22Rv1 (cell line): ENCODE measurements around the gene AHCYL1.

Source experiments
- H3K27ac ChIP-seq: fragments of 450-650 bp; 2 replicates; pipeline ENCODE4 v1.5.1; 2017
- ZFX ChIP-seq: fragments of 450-650 bp; IDR thresholded peaks from 2 replicates; pipeline ENCODE4 v1.6.1; 2017; ENCODE audit warnings: antibody characterized with exemption, borderline replicate concordance
- TF ChIP-seq, protein P1 (sequence below): fragments of 450-650 bp; IDR thresholded peaks from 2 replicates; pipeline ENCODE4 v1.5.1; 2017; ENCODE audit warnings: mild to moderate bottlenecking

AHCYL1 gene

DNA sequence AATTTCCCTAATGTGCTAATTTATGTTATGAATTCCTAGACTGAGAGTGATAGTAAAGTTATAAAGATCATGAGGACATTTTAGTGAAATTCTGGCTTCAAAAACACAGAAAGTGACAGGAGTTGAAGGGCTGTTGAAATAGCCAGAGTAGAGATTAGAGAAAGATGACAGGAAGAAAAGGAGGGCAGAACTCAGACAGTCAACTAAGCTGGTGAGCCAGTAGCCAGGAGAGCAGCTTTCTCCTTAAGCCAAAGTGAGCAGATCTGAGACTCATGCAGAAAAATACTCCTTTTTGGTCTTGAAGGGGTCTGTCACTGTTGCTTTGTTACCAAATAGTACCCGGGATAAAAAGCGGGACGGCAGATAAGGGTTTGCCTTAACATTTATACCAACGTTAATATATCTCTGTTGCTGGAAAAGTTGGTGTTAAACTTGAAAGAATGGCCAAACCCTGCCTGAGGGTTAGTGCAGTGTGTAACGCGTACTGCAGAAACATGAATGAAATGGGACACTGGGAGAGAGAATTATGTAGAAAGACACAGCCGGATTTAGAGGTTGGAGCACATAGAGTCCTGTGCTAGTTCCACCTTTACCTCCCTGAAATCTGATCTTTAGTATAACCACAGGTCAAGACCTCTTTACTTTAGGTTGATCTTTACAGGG is 12.8 kb downstream of the AHCYL1 start:
- no peak overlapping the region; the same call in 1 of the 2 replicates for H3K27ac ChIP-seq
- TF ChIP-seq, protein P1, sequence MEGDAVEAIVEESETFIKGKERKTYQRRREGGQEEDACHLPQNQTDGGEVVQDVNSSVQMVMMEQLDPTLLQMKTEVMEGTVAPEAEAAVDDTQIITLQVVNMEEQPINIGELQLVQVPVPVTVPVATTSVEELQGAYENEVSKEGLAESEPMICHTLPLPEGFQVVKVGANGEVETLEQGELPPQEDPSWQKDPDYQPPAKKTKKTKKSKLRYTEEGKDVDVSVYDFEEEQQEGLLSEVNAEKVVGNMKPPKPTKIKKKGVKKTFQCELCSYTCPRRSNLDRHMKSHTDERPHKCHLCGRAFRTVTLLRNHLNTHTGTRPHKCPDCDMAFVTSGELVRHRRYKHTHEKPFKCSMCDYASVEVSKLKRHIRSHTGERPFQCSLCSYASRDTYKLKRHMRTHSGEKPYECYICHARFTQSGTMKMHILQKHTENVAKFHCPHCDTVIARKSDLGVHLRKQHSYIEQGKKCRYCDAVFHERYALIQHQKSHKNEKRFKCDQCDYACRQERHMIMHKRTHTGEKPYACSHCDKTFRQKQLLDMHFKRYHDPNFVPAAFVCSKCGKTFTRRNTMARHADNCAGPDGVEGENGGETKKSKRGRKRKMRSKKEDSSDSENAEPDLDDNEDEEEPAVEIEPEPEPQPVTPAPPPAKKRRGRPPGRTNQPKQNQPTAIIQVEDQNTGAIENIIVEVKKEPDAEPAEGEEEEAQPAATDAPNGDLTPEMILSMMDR, result no peak
- no peak for TF ChIP-seq ZFX

DNA sequence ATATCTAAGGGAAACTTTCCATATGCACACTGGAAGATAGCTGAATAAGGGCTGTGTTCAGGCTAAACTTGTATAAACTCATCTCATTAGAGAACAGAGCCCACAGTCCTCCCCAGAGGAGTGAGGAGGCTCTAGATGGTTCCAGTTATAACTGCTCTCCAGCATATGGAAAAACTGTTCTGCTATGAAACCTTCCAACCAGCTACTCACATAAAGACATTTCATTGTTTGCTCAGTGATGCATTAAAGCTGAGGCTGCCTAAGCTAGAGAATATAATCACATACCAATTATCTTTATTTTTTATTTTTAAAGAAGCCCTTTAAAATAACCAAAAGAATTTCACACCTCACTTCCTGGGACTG is 13.3 kb downstream of the AHCYL1 start:
- H3K27ac ChIP-seq, result no peak overlapping the region; the same call in 1 of the 2 replicates
- no peak for TF ChIP-seq ZFX
- TF ChIP-seq, protein P1, result no peak

DNA sequence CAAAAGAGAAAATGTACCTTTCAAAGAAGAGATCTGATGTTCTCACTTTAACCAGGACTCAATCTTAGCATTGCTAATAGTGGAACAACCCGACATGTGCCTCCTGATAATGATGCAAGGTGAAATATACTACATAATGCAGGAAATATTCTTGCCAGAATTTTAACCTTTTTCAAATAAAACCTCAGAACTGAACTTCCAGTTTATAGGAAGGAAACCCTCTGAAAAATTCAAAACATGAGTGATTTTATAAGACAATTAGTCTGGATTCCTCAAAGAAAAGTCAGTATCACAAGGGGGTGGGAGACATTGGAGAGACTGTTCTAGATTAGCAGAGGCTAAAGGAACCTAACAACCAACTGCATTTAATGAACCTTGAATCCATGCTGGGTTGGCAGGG is 18.1 kb downstream of the AHCYL1 start:
- H3K27ac ChIP-seq, result no peak overlapping the region
- TF ChIP-seq, protein P1, result no peak
- TF ChIP-seq ZFX, result no peak

DNA sequence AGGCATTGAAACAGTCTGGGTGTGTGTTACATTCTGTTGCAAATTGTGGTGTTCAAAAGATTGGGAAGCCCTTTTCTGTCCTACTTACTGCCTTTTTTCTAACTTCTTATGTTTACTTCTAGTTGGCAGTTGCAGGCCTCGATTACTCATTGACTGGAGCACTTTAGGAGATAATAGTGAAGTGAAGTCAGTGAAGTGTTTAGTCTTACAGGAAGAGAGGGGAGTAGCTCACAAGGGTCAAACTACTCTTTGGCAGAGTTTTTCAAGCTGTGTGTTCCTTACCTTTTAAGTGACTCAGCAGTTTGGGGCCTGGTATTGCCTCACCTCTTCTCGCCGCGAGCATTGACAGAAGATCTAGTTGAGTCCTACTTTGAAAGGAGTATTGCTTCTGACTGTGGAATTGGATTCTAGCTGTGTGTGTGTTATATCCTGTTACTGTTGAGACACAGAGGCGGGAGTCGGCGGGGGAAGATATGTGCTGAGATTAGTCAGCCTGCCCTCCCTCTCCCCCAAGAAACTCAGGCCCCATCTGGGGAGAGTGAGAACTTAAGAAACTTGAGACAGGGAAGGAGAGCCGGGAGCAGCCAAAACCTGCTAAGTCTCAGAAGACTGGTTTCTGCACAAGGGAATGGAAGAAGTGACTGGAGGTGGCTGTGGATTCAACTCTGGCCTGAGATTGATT is 19.3 kb downstream of the AHCYL1 start:
- no peak for TF ChIP-seq ZFX
- TF ChIP-seq, protein P1, result no peak
- peak overlapping the region; percentile 37; the same call in 1 of the 2 replicates for H3K27ac ChIP-seq

DNA sequence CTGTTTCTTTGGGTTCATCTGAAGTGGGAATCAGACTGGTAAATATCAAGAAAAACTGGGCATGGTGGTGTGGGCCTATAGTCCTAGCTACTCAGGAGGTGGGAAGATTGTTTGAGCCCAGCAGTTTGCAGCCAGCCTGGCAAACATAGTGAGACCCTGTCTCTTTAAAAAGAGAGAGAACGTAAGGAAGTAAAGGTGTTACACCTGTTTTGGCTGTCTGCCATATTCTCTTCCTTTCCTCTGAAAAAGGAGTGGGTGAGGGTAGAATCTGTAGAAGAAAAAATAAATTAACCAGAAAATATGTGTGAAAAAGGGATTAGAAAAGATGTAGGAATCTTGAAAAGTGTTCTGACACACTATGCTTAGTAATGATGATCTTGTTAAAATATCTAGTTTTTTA is 20.0 kb downstream of the AHCYL1 start:
- no peak overlapping the region for H3K27ac ChIP-seq
- TF ChIP-seq, protein P1, result no peak
- TF ChIP-seq ZFX, result no peak

DNA sequence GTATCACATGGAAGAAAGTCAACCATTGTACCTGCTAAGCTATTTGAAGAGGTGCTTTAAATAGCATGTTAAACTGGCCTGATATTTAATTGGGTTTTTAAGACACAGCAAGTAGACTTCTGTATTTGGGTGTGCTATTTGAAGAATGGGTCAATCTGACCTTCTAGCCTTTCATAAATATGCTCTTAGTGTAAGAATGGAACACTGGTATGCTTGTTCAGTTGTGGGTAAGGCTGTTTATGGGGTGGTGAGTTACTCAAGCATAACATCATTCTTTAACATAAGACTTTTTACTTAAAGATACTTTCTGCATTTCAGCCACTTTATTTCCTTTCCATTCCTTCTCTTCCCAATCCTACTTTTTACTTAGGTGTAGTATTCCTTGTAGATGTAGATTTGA is 21.4 kb downstream of the AHCYL1 start:
- no peak for TF ChIP-seq ZFX
- TF ChIP-seq, protein P1, result no peak
- H3K27ac ChIP-seq, result no peak overlapping the region

DNA sequence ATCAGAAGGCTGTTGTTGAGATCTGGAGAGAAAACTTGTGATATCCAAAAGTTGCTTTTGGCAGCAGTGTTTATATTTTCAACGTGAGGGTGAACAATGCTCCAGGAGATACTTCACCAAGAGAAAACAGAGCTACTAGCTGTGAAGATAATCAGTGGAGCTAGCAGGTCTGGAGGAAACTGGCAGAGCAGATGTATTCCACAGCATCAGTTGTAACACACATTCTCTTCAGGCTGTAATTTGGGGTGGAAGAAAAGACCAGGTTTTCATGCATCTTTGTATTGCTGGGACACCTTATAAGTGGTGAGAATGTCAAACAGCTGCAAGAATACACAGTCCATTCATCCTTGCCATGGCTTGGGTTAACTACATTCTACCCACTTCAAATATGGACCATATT is 22.0 kb downstream of the AHCYL1 start:
- H3K27ac ChIP-seq, result no peak overlapping the region
- no peak for TF ChIP-seq ZFX
- TF ChIP-seq, protein P1, result no peak
